Measurements from ENCODE around the gene MCAM. TPM values are rescaled to one million over a fixed set of nuclear protein-coding genes. Genes with fewer than 3 reads are reported as not detected.
A peak's percentile ranks its signal among the peaks of the same experiment; 100 is the strongest.

MCAM gene
- 100 to 1,000 TPM; 177 to 226 (median 196) TPM for polyA plus RNA-seq (ENCODE audit: insufficient read length in 10 of 10)
- long read RNA-seq, donor 1, transcript MCAM-201 (16 exons, 3,313 nt) = major isoform, 13 of 178 reads
- long read RNA-seq, donor 1, partial matches to known transcripts = 165 of 178 reads
- long read RNA-seq, donor 1, other reads (novel, unspliced or antisense) = 0 of 178 reads
- long read RNA-seq, donor 2, transcript MCAM-201 (16 exons, 3,313 nt) = major isoform, 9 of 9 reads
- long read RNA-seq, donor 2, partial matches to known transcripts = 0 of 9 reads
- long read RNA-seq, donor 2, other reads (novel, unspliced or antisense) = 0 of 9 reads
- long read RNA-seq, donor 3 = 0 reads
- long read RNA-seq, donor 4, partial matches to known transcripts = 5 of 9 reads
- long read RNA-seq, donor 4, other reads (novel, unspliced or antisense) = 0 of 9 reads
- long read RNA-seq, donor 5, transcript MCAM-201 (16 exons, 3,313 nt) = major isoform, 6 of 56 reads
- long read RNA-seq, donor 5, partial matches to known transcripts = 49 of 56 reads
- long read RNA-seq, donor 5, other reads (novel, unspliced or antisense) = 0 of 56 reads
- long read RNA-seq, donor 6, transcript MCAM-201 (16 exons, 3,313 nt) = major isoform, 14 of 36 reads
- long read RNA-seq, donor 6, partial matches to known transcripts = 22 of 36 reads
- long read RNA-seq, donor 6, other reads (novel, unspliced or antisense) = 0 of 36 reads
- long read RNA-seq, donor 7, partial matches to known transcripts = 107 of 111 reads
- long read RNA-seq, donor 7, other reads (novel, unspliced or antisense) = 0 of 111 reads
- long read RNA-seq, donor 8, partial matches to known transcripts = 8 of 9 reads
- long read RNA-seq, donor 8, other reads (novel, unspliced or antisense) = 0 of 9 reads
- long read RNA-seq, donor 9, partial matches to known transcripts = 0 of 1 reads
- long read RNA-seq, donor 9, other reads (novel, unspliced or antisense) = 0 of 1 reads

GRCh38 chr11:119316729-119317591 lies at the start of gene MCAM:
MCAM (minus strand) TSS chr11:119317130; CDS start chr11:119317101, 29 bp downstream.
- peak in 2 of 3 donors; percentile 68 to 85 for DNase-seq

GRCh38 chr11:119365071-119365591 lies 48.2 kb upstream of the MCAM start:
- peak in 1 of 3 donors; percentile 29 for DNase-seq

GRCh38 chr11:119363851-119364590 lies 47.1 kb upstream of the MCAM start:
- DNase-seq = peak; percentile 56 to 74 (median 73)

GRCh38 chr11:119363081-119363850 lies 46.3 kb upstream of the MCAM start:
- no peak for DNase-seq

- no peak for DNase-seq
These were observed 45.8 kb upstream of the MCAM start for GRCh38 chr11:119362741-119363080.

- no peak for DNase-seq
These were observed 45.2 kb upstream of the MCAM start for GRCh38 chr11:119361941-119362725.

- peak in 2 of 3 donors; percentile 60 to 83 for DNase-seq
These were observed 44.3 kb upstream of the MCAM start for GRCh38 chr11:119361056-119361787.

- no peak for DNase-seq
These were observed 42.7 kb upstream of the MCAM start for GRCh38 chr11:119359365-119360214.

- DNase-seq = no peak
These were observed 40.1 kb upstream of the MCAM start for GRCh38 chr11:119357074-119357473.

GRCh38 chr11:119356349-119357031 lies 39.6 kb upstream of the MCAM start:
- DNase-seq = peak; percentile 67 to 94 (median 90)

- DNase-seq = no peak
These were observed 38.3 kb upstream of the MCAM start for GRCh38 chr11:119355091-119355843.

GRCh38 chr11:119352857-119353260 lies 35.9 kb upstream of the MCAM start:
- DNase-seq = peak in 1 of 3 donors; percentile 74

GRCh38 chr11:119351232-119351631 lies 34.3 kb upstream of the MCAM start:
- DNase-seq = no peak

GRCh38 chr11:119350302-119350701 lies 33.4 kb upstream of the MCAM start:
- DNase-seq = no peak

GRCh38 chr11:119347940-119348605 lies 31.1 kb upstream of the MCAM start:
- peak in 1 of 3 donors; percentile 68 for DNase-seq
